AML-193 (cell line): ENCODE measurements around the gene CNTFR.
A peak's percentile ranks its signal among the peaks of the same experiment; 100 is the strongest.

Experiments
- DNase-seq, 2 experiments: peaks; one replicate each; lab custom pipeline; 2025; lab: John Stamatoyannopoulos, UW

Gene CNTFR

GRCh38 chr9:34522971-34523797, 66.3 kb downstream of the CNTFR start, which contains the start of gene ENHO:
Gene ENHO (minus strand): TSS chr9:34522990. CDS start chr9:34521695, 1,295 bp downstream.
- peak; percentile 75 to 76 for DNase-seq

GRCh38 chr9:34522091-34522887, 67.2 kb downstream of the CNTFR start:
- no peak for DNase-seq

GRCh38 chr9:34521406-34522045, 68.0 kb downstream of the CNTFR start:
- no peak for DNase-seq

- no peak for DNase-seq
Measured at GRCh38 chr9:34520505-34521385, 68.8 kb downstream of the CNTFR start.

- no peak for DNase-seq
Measured at GRCh38 chr9:34520096-34520495, 69.4 kb downstream of the CNTFR start.

GRCh38 chr9:34519321-34520020, 70.1 kb downstream of the CNTFR start:
- DNase-seq, result no peak

GRCh38 chr9:34518896-34519295, 70.6 kb downstream of the CNTFR start:
- no peak for DNase-seq

- no peak for DNase-seq
Measured at GRCh38 chr9:34518110-34518616, 71.4 kb downstream of the CNTFR start.

GRCh38 chr9:34517185-34517584, 72.3 kb downstream of the CNTFR start:
- DNase-seq, result no peak

- no peak for DNase-seq
Measured at GRCh38 chr9:34515959-34516358, 73.6 kb downstream of the CNTFR start.

- no peak for DNase-seq
Measured at GRCh38 chr9:34514816-34515215, 74.7 kb downstream of the CNTFR start.

GRCh38 chr9:34514401-34514800, 75.1 kb downstream of the CNTFR start:
- no peak for DNase-seq

- no peak for DNase-seq
Measured at GRCh38 chr9:34513567-34514214, 75.8 kb downstream of the CNTFR start.

GRCh38 chr9:34512131-34513078, 77.1 kb downstream of the CNTFR start:
- no peak for DNase-seq

GRCh38 chr9:34510497-34511468, 78.7 kb downstream of the CNTFR start:
- DNase-seq, result no peak

GRCh38 chr9:34508951-34509350, 80.6 kb downstream of the CNTFR start:
- no peak for DNase-seq

GRCh38 chr9:34508463-34508862, 81.1 kb downstream of the CNTFR start:
- no peak for DNase-seq

GRCh38 chr9:34507966-34508365, 81.6 kb downstream of the CNTFR start:
- no peak for DNase-seq
